Right atrium auricular region (tissue), 2 donors: ENCODE measurements around the gene CREB3L1. TPM values are rescaled to one million over a fixed set of nuclear protein-coding genes. Genes with fewer than 3 reads are reported as not detected.

Experiments used
- DNase-seq: peaks from one replicate; pipeline ENCODE4 v3.0.0-alpha.2; 2019; ENCODE audit warnings: low spot score
- H3K27ac ChIP-seq, 2 donors: fragments of 200-600 bp; sonication (generic); 1 replicate in 1 of 2; 2 replicates in 1 of 2; pipeline ENCODE4 v1.5.1; 2016 to 2019
- H3K27me3 ChIP-seq, 2 donors: fragments of 200-600 bp; sonication (generic); one replicate each; pipeline versions ENCODE4 v1.5.1 to v1.6.0; 2017 to 2019
- H3K36me3 ChIP-seq: fragments of 200-600 bp; sonication (generic); one replicate; pipeline ENCODE4 v1.5.1; 2016
- H3K4me1 ChIP-seq, 2 donors: fragments of 200-600 bp; sonication (generic); one replicate each; pipeline versions ENCODE4 v1.5.1 to v1.6.0; 2017 to 2019
- H3K4me3 ChIP-seq, 2 donors: fragments of 200-600 bp; sonication (generic); 1 replicate in 1 of 2; 2 replicates in 1 of 2; pipeline ENCODE4 v1.5.1; 2017 to 2019; ENCODE audit warnings: mild to moderate bottlenecking in 1 of 2, moderate library complexity in 1 of 2
- H3K9me3 ChIP-seq, 2 donors: fragments of 200-600 bp; sonication (generic); one replicate each; pipeline ENCODE4 v1.5.1; 2019
- CTCF ChIP-seq, 2 donors: fragments of 200-600 bp; sonication (generic); IDR thresholded peaks; one replicate each; pipeline ENCODE4 v1.5.1; 2019; ENCODE audit warnings: antibody characterized with exemption in 2 of 2
- total RNA-seq, 2 donors: library from RNA; depleted of rRNA; stranded (reverse); fragments of >200 nt; gene quantifications; one replicate each; pipeline ENCODE4 v1.1.0, GENCODE V29; 2016

CREB3L1 gene
- total RNA-seq, 2 donors from 2014 or later, result 5.4 to 15.1 TPM

- DNase-seq, result no peak
- Histone ChIP-seq H3K4me1 (peaks cover 0 to 33% of the 10 kb centered on the region in 2 donors), H3K27ac (no peak overlapping the region), H3K27me3 (no peaks in the 10 kb centered on the region), H3K9me3 (no peaks in the 10 kb centered on the region), H3K4me3 (no peak overlapping the region), H3K36me3 (no peaks in the 10 kb centered on the region)
- no peak for TF ChIP-seq CTCF (IDR thresholded peaks at IDR 0.05)
Measured at GRCh38 chr11:46286789-46287188, 9.3 kb downstream of the CREB3L1 start.

GRCh38 chr11:46288451-46288850 is 11.0 kb downstream of the CREB3L1 start:
- no peak overlapping the region for H3K4me3 ChIP-seq
- H3K9me3 ChIP-seq, result no peaks in the 10 kb centered on the region
- no peak overlapping the region for H3K27ac ChIP-seq
- H3K27me3 ChIP-seq, result no peaks in the 10 kb centered on the region
- H3K36me3 ChIP-seq, result no peaks in the 10 kb centered on the region
- peaks cover 0 to 40% of the 10 kb centered on the region in 2 donors for H3K4me1 ChIP-seq
- no peak for DNase-seq
- no peak for TF ChIP-seq CTCF (IDR thresholded peaks at IDR 0.05)

GRCh38 chr11:46290011-46290410 is 12.5 kb downstream of the CREB3L1 start:
- Histone ChIP-seq H3K4me3 (no peak overlapping the region), H3K4me1 (peaks cover 0 to 46% of the 10 kb centered on the region in 2 donors), H3K9me3 (no peaks in the 10 kb centered on the region), H3K27me3 (no peaks in the 10 kb centered on the region), H3K27ac (no peak overlapping the region), H3K36me3 (no peaks in the 10 kb centered on the region)
- DNase-seq, result no peak
- TF ChIP-seq CTCF (IDR thresholded peaks at IDR 0.05), result no peak

- H3K9me3 ChIP-seq, result no peaks in the 10 kb centered on the region
- H3K4me3 ChIP-seq, result no peak overlapping the region
- H3K36me3 ChIP-seq, result no peaks in the 10 kb centered on the region
- no peaks in the 10 kb centered on the region for H3K27me3 ChIP-seq
- peaks cover 0 to 48% of the 10 kb centered on the region in 2 donors for H3K4me1 ChIP-seq
- no peak for TF ChIP-seq CTCF (IDR thresholded peaks at IDR 0.05)
- DNase-seq, result no peak
- H3K27ac ChIP-seq, result no peak overlapping the region
Measured at GRCh38 chr11:46290598-46291309, 13.3 kb downstream of the CREB3L1 start.

- no peak for TF ChIP-seq CTCF (IDR thresholded peaks at IDR 0.05)
- H3K9me3 ChIP-seq, result no peaks in the 10 kb centered on the region
- H3K4me3 ChIP-seq, result no peak overlapping the region
- no peaks in the 10 kb centered on the region for H3K27me3 ChIP-seq
- no peak overlapping the region for H3K27ac ChIP-seq
- peaks cover 0 to 52% of the 10 kb centered on the region in 2 donors for H3K4me1 ChIP-seq
- DNase-seq, result no peak
- no peaks in the 10 kb centered on the region for H3K36me3 ChIP-seq
Measured at GRCh38 chr11:46291441-46292150, 14.1 kb downstream of the CREB3L1 start.
